H9 (cell line): ENCODE results near the gene ITPR2. TPM values are rescaled to one million over a fixed set of nuclear protein-coding genes. Genes with fewer than 3 reads are reported as not detected.

Experiments used
- DNase-seq: peaks from one replicate; pipeline ENCODE4 v3.0.0-alpha.2; 2017
- H2AFZ ChIP-seq: one replicate; pipeline ENCODE4 v1.6.1; 2013; ENCODE audit warnings: mild to moderate bottlenecking, low read length, control low read depth, moderate library complexity
- H2AK5ac ChIP-seq: 2 replicates; pipeline ENCODE4 v1.6.1; 2013; ENCODE audit warnings: low read length, control low read depth, mixed read lengths; ENCODE audit not compliant: insufficient read length
- H2BK120ac ChIP-seq: one replicate; pipeline ENCODE4 v1.6.1; 2013; ENCODE audit warnings: low read depth, mild to moderate bottlenecking, low read length, control low read depth, inconsistent platforms; ENCODE audit not compliant: poor library complexity, severe bottlenecking
- H2BK12ac ChIP-seq: 2 replicates; pipeline ENCODE4 v1.6.1; 2013; ENCODE audit warnings: low read length, control low read depth, mixed read lengths, low read depth; ENCODE audit not compliant: insufficient read length
- H2BK15ac ChIP-seq: 2 replicates; pipeline ENCODE4 v1.6.1; 2013; ENCODE audit warnings: low read depth, low read length, control low read depth
- H2BK20ac ChIP-seq: one replicate; pipeline ENCODE4 v1.6.1; 2013; ENCODE audit warnings: low read depth, mild to moderate bottlenecking, low read length, control low read depth, inconsistent platforms; ENCODE audit not compliant: poor library complexity, severe bottlenecking
- H2BK5ac ChIP-seq: 2 replicates; pipeline ENCODE4 v1.6.1; 2013; ENCODE audit warnings: low read length, control low read depth, mixed read lengths; ENCODE audit not compliant: insufficient read length
- H3K14ac ChIP-seq: 2 replicates; pipeline ENCODE4 v1.6.1; 2013; ENCODE audit warnings: low read length, control low read depth; ENCODE audit not compliant: insufficient read depth
- H3K18ac ChIP-seq: 2 replicates; pipeline ENCODE4 v1.6.1; 2013; ENCODE audit warnings: low read depth, mild to moderate bottlenecking, mixed read lengths, low read length, control low read depth; ENCODE audit not compliant: insufficient read length
- H3K23ac ChIP-seq: 2 replicates; pipeline ENCODE4 v1.6.1; 2013; ENCODE audit warnings: low read length, control low read depth, mixed read lengths, low read depth; ENCODE audit not compliant: insufficient read length
- H3K23me2 ChIP-seq: 2 replicates; pipeline ENCODE4 v1.6.1; 2013; ENCODE audit warnings: low read depth, mild to moderate bottlenecking, mixed read lengths, low read length, control low read depth; ENCODE audit not compliant: insufficient read length, poor library complexity, severe bottlenecking
- H3K27ac ChIP-seq: 2 replicates; pipeline ENCODE4 v1.5.1; 2013; ENCODE audit warnings: low read length, control low read depth, mixed read lengths, low read depth; ENCODE audit not compliant: insufficient read length
- H3K27me3 ChIP-seq: 2 replicates; pipeline ENCODE4 v1.6.1; 2013; ENCODE audit warnings: low read length, control low read depth, inconsistent platforms; ENCODE audit not compliant: insufficient read depth
- H3K4ac ChIP-seq: 2 replicates; pipeline ENCODE4 v1.6.1; 2013; ENCODE audit warnings: low read depth, mild to moderate bottlenecking, control low read depth, inconsistent platforms, low read length, moderate library complexity
- H3K4me1 ChIP-seq: 2 replicates; pipeline ENCODE4 v1.6.1; 2013; ENCODE audit warnings: low read length, control low read depth, inconsistent platforms; ENCODE audit not compliant: insufficient read depth
- H3K4me2 ChIP-seq: 2 replicates; pipeline ENCODE4 v1.6.1; 2013; ENCODE audit warnings: low read length, control low read depth, mixed read lengths; ENCODE audit not compliant: insufficient read length, insufficient read depth
- H3K56ac ChIP-seq: 2 replicates; pipeline ENCODE4 v1.6.1; 2013; ENCODE audit warnings: low read depth, mild to moderate bottlenecking, mixed read lengths, low read length, control low read depth; ENCODE audit not compliant: insufficient read length
- H3K79me1 ChIP-seq: 2 replicates; pipeline ENCODE4 v1.6.1; 2013; ENCODE audit warnings: low read depth, mild to moderate bottlenecking, moderate library complexity, low read length, control low read depth, inconsistent platforms; ENCODE audit not compliant: insufficient read depth, poor library complexity, severe bottlenecking
- H3K79me2 ChIP-seq: 2 replicates; pipeline ENCODE4 v1.6.1; 2013; ENCODE audit warnings: low read length, control low read depth, inconsistent platforms; ENCODE audit not compliant: insufficient read depth
- H3K9ac ChIP-seq: 2 replicates; pipeline ENCODE4 v1.6.1; 2013; ENCODE audit warnings: low read length, control low read depth, mixed read lengths; ENCODE audit not compliant: insufficient read length; ENCODE audit errors: extremely low read depth
- H3K9me3 ChIP-seq: one replicate; pipeline ENCODE4 v1.6.1; 2013; ENCODE audit warnings: low read depth, low read length, inconsistent platforms; ENCODE audit not compliant: control insufficient read depth
- H3T11ph ChIP-seq: one replicate; pipeline ENCODE4 v1.6.1; 2013; ENCODE audit warnings: mild to moderate bottlenecking, low read length, control low read depth, inconsistent platforms
- H4K20me1 ChIP-seq: one replicate; pipeline ENCODE4 v1.6.1; 2013; ENCODE audit not compliant: control insufficient read depth, insufficient read length, insufficient read depth
- H4K5ac ChIP-seq: 2 replicates; pipeline ENCODE4 v1.6.1; 2013; ENCODE audit warnings: low read depth, mild to moderate bottlenecking, mixed read lengths, low read length, control low read depth; ENCODE audit not compliant: insufficient read length
- H4K8ac ChIP-seq: replicated peaks from 2 replicates; pipeline ENCODE4 v1.6.1; 2013; ENCODE audit warnings: low read length, control low read depth, mixed read lengths, low read depth; ENCODE audit not compliant: insufficient read length
- H4K91ac ChIP-seq: 2 replicates; pipeline ENCODE4 v1.6.1; 2013; ENCODE audit warnings: low read depth, mild to moderate bottlenecking, moderate library complexity, mixed read lengths, low read length, control low read depth; ENCODE audit not compliant: insufficient read length
- H3K27ac Mint-ChIP-seq, 3 experiments: 2 replicates in 2 of 3; 3 replicates in 1 of 3; pipeline ENCODE4 v1.8.0; 2020 to 2021; ENCODE audit warnings: mixed read lengths in 3 of 3, mild to moderate bottlenecking in 1 of 3, moderate library complexity in 1 of 3
- H3K27me3 Mint-ChIP-seq: 2 replicates; pipeline ENCODE4 v1.8.0; 2021; ENCODE audit warnings: low read depth, mild to moderate bottlenecking, moderate library complexity, mixed read lengths
- H3K36me3 Mint-ChIP-seq, 3 experiments: 2 replicates in 2 of 3; 3 replicates in 1 of 3; pipeline ENCODE4 v1.8.0; 2020 to 2021; ENCODE audit warnings: low read depth in 3 of 3, mixed read lengths in 3 of 3; ENCODE audit not compliant: insufficient read depth in 1 of 3
- H3K4me1 Mint-ChIP-seq, 2 experiments: 2 replicates each; pipeline ENCODE4 v1.8.0; 2020; ENCODE audit warnings: mixed read lengths in 2 of 2
- H3K4me3 Mint-ChIP-seq, 2 experiments: 2 replicates in 1 of 2; 3 replicates in 1 of 2; pipeline ENCODE4 v1.8.0; 2020 to 2021; ENCODE audit warnings: mild to moderate bottlenecking in 2 of 2, mixed read lengths in 2 of 2, moderate library complexity in 1 of 2
- H3K9me3 Mint-ChIP-seq, 2 experiments: 2 replicates in 1 of 2; 3 replicates in 1 of 2; pipeline ENCODE4 v1.8.0; 2020; ENCODE audit warnings: mild to moderate bottlenecking in 2 of 2, mixed read lengths in 2 of 2, moderate library complexity in 1 of 2
- WGBS: extraction: QIAGEN DNeasy Blood & Tissue Kit; methylation state at CpG from one replicate; pipeline ENCODE4 v1.1.7; 2013; ENCODE audit warnings: missing lambda C conversion rate, low lambda C conversion rate, mixed read lengths; ENCODE audit not compliant: insufficient read length; ENCODE audit errors: extremely low coverage; 5-methylcytosine and 5-hydroxymethylcytosine counted together
- total RNA-seq: library from RNA; stranded (reverse); gene quantifications from 2 replicates; pipeline ENCODE4 v1.2.1, GENCODE V29; 2021
- TF ChIP-seq, protein P1 (sequence below): fragments of 200-600 bp; sonication (generic); conservative IDR thresholded peaks from 3 replicates; pipeline ENCODE4 v1.8.0; 2021; ENCODE audit warnings: antibody characterized with exemption, mild to moderate bottlenecking

ITPR2 gene
- total RNA-seq, 1 experiment from 2014 or later, result 14.8 TPM

DNA sequence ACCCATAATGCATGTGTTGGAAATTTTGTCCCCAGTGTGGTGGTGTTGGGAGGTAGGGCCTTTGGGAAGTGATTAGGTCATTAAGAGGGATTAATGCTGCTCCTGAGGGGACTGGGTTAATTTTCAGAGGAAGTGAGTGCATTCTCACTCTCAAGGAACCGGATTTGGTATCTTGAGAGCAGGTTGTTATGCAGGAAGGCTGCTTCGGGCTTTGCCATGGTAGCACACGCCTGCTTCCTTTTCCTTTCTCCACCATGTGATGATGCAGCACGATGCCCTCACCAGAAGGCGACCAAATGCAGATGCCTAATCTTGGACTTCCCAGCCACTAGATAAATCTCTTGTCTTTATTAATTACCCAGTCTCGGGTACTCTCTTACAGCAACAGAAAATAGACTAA is 380.5 kb downstream of the ITPR2 start:
- no peak overlapping the region for H2BK15ac ChIP-seq
- no peak overlapping the region for H4K5ac ChIP-seq
- H3T11ph ChIP-seq, result no peak overlapping the region
- no peak overlapping the region for H2BK20ac ChIP-seq
- no peaks in the 10 kb centered on the region for H3K79me1 ChIP-seq
- H3K9me3 ChIP-seq, result no peaks in the 10 kb centered on the region
- Mint-ChIP-seq H3K27ac (peak overlapping the region in 2 of 3 experiments; percentile 46 to 61; a peak in 2 of 7 replicates), H3K9me3 (no peaks in the 10 kb centered on the region), H3K4me3 (no peak overlapping the region), H3K27me3 (no peaks in the 10 kb centered on the region), H3K4me1 (peaks cover 0 to 4% of the 10 kb centered on the region in 2 experiments; a peak in 2 of 4 replicates), H3K36me3 (peaks cover 0 to 4% (median 0%) of the 10 kb centered on the region in 3 experiments; a peak in 2 of 7 replicates)
- no peak overlapping the region for H3K23ac ChIP-seq
- no peak overlapping the region for H3K9ac ChIP-seq
- no peak overlapping the region for H3K56ac ChIP-seq
- no peak for DNase-seq
- no peak overlapping the region for H3K14ac ChIP-seq
- H4K8ac ChIP-seq, result no peak overlapping the region
- no peaks in the 10 kb centered on the region for H3K27me3 ChIP-seq
- TF ChIP-seq, protein P1, sequence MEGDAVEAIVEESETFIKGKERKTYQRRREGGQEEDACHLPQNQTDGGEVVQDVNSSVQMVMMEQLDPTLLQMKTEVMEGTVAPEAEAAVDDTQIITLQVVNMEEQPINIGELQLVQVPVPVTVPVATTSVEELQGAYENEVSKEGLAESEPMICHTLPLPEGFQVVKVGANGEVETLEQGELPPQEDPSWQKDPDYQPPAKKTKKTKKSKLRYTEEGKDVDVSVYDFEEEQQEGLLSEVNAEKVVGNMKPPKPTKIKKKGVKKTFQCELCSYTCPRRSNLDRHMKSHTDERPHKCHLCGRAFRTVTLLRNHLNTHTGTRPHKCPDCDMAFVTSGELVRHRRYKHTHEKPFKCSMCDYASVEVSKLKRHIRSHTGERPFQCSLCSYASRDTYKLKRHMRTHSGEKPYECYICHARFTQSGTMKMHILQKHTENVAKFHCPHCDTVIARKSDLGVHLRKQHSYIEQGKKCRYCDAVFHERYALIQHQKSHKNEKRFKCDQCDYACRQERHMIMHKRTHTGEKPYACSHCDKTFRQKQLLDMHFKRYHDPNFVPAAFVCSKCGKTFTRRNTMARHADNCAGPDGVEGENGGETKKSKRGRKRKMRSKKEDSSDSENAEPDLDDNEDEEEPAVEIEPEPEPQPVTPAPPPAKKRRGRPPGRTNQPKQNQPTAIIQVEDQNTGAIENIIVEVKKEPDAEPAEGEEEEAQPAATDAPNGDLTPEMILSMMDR, result no peak
- H3K79me2 ChIP-seq, result no peaks in the 10 kb centered on the region
- no peak overlapping the region for H3K4me2 ChIP-seq
- no peak overlapping the region for H3K18ac ChIP-seq
- no peaks in the 10 kb centered on the region for H4K20me1 ChIP-seq
- no peak overlapping the region for H2AFZ ChIP-seq
- H4K91ac ChIP-seq, result no peak overlapping the region
- H2BK120ac ChIP-seq, result no peak overlapping the region
- no peak overlapping the region for H2AK5ac ChIP-seq
- no peak overlapping the region for H2BK5ac ChIP-seq
- H3K27ac ChIP-seq, result no peak overlapping the region
- no peak overlapping the region for H3K4ac ChIP-seq
- no peaks in the 10 kb centered on the region for H3K4me1 ChIP-seq
- no peaks in the 10 kb centered on the region for H3K23me2 ChIP-seq
- WGBS, result no CpG with 5 or more reads among the region's 6 CpGs
- H2BK12ac ChIP-seq, result no peak overlapping the region
